Neuronal stem cell (in vitro differentiated cells): ENCODE results near the gene ZMAT3.

Experiments used
- DNase-seq: peaks from one replicate; pipeline ENCODE4 v3.0.0-alpha.2; 2013; ENCODE audit warnings: low spot score
- H2AFZ ChIP-seq: one replicate; pipeline ENCODE4 v1.6.1; 2013; ENCODE audit warnings: mild to moderate bottlenecking, low read length, inconsistent platforms
- H2AK5ac ChIP-seq: 2 replicates; pipeline ENCODE4 v1.6.1; 2013; ENCODE audit warnings: low read depth, mild to moderate bottlenecking, inconsistent platforms, low read length, moderate library complexity, mixed read lengths
- H2BK120ac ChIP-seq: 2 replicates; pipeline ENCODE4 v1.6.1; 2013; ENCODE audit warnings: low read depth, mild to moderate bottlenecking, inconsistent platforms, low read length, moderate library complexity, mixed read lengths
- H2BK12ac ChIP-seq: one replicate; pipeline ENCODE4 v1.6.1; 2013; ENCODE audit warnings: low read length, inconsistent platforms
- H2BK15ac ChIP-seq: 2 replicates; pipeline ENCODE4 v1.6.1; 2013; ENCODE audit warnings: mild to moderate bottlenecking, low read length, inconsistent platforms, mixed read lengths
- H2BK5ac ChIP-seq: one replicate; pipeline ENCODE4 v1.6.1; 2013; ENCODE audit warnings: inconsistent platforms, mild to moderate bottlenecking, low read length, moderate library complexity
- H3K14ac ChIP-seq: one replicate; pipeline ENCODE4 v1.6.1; 2013; ENCODE audit warnings: low read length, inconsistent platforms
- H3K18ac ChIP-seq: 2 replicates; pipeline ENCODE4 v1.6.1; 2013; ENCODE audit warnings: low read length, inconsistent platforms
- H3K23ac ChIP-seq: 2 replicates; pipeline ENCODE4 v1.6.1; 2013; ENCODE audit warnings: low read depth, mild to moderate bottlenecking, mixed read lengths, low read length, inconsistent platforms; ENCODE audit not compliant: poor library complexity
- H3K27ac ChIP-seq: replicated peaks from 3 replicates; pipeline ENCODE4 v1.5.1; 2013; ENCODE audit warnings: low read length, inconsistent platforms
- H3K27me3 ChIP-seq, 3 experiments: 2 replicates each; pipeline ENCODE4 v1.6.1; 2013; ENCODE audit warnings: low read length in 3 of 3, mild to moderate bottlenecking in 2 of 3, inconsistent platforms in 1 of 3, low read depth in 1 of 3, mixed read lengths in 1 of 3, moderate library complexity in 1 of 3; ENCODE audit not compliant: control insufficient read depth in 3 of 3, insufficient read depth in 3 of 3
- H3K36me3 ChIP-seq, 2 donors: replicated peaks in 1 of 2; 2 replicates each; pipeline ENCODE4 v1.6.1; 2013; ENCODE audit warnings: low read length in 2 of 2; ENCODE audit not compliant: control insufficient read depth in 2 of 2, insufficient read depth in 2 of 2
- H3K4ac ChIP-seq: 2 replicates; pipeline ENCODE4 v1.6.1; 2013; ENCODE audit warnings: inconsistent platforms, mild to moderate bottlenecking, low read length, moderate library complexity
- H3K4me1 ChIP-seq, 2 donors: 1 replicate in 1 of 2; 2 replicates in 1 of 2; pipeline ENCODE4 v1.6.1; 2013; ENCODE audit warnings: low read length in 2 of 2, low read depth in 1 of 2; ENCODE audit not compliant: control insufficient read depth in 2 of 2, insufficient read depth in 1 of 2
- H3K4me2 ChIP-seq: one replicate; pipeline ENCODE4 v1.6.1; 2013; ENCODE audit warnings: mild to moderate bottlenecking, low read length, inconsistent platforms; ENCODE audit not compliant: insufficient read depth, poor library complexity, severe bottlenecking
- H3K4me3 ChIP-seq, 2 donors: 2 replicates each; pipeline ENCODE4 v1.5.1; 2013; ENCODE audit warnings: low read length in 2 of 2, mild to moderate bottlenecking in 2 of 2, inconsistent platforms in 1 of 2, moderate library complexity in 1 of 2
- H3K79me1 ChIP-seq: one replicate; pipeline ENCODE4 v1.6.1; 2013; ENCODE audit warnings: low read depth, mild to moderate bottlenecking, inconsistent platforms, low read length, moderate library complexity
- H3K9ac ChIP-seq: one replicate; pipeline ENCODE4 v1.6.1; 2013; ENCODE audit warnings: mild to moderate bottlenecking, low read depth, low read length, inconsistent platforms; ENCODE audit not compliant: poor library complexity
- H3K9me3 ChIP-seq, 2 donors: replicated peaks in 1 of 2; 2 replicates each; pipeline versions ENCODE3 to v1.6.1; 2013; ENCODE audit warnings: low read length in 2 of 2, mild to moderate bottlenecking in 2 of 2, inconsistent platforms in 1 of 2, low read depth in 1 of 2, mixed read lengths in 1 of 2, moderate library complexity in 1 of 2; ENCODE audit not compliant: control insufficient read depth in 2 of 2, insufficient read depth in 1 of 2
- H4K8ac ChIP-seq: one replicate; pipeline ENCODE4 v1.6.1; 2013; ENCODE audit warnings: low read depth, mild to moderate bottlenecking, inconsistent platforms, low read length, moderate library complexity
- H4K91ac ChIP-seq: one replicate; pipeline ENCODE4 v1.6.1; 2013; ENCODE audit warnings: low read length, low read depth, mild to moderate bottlenecking, inconsistent platforms; ENCODE audit not compliant: poor library complexity
- WGBS, 2 donors: extraction: QIAGEN DNeasy Blood & Tissue Kit; methylation state at CpG; one replicate each; pipeline ENCODE4 v1.1.7; 2013; ENCODE audit warnings: missing lambda C conversion rate in 2 of 2, mixed read lengths in 1 of 2; ENCODE audit not compliant: insufficient read length in 2 of 2, insufficient replicate concordance in 1 of 2; ENCODE audit errors: extremely low coverage in 2 of 2; 5-methylcytosine and 5-hydroxymethylcytosine counted together

Gene ZMAT3

GRCh38 chr3:179083977-179084376, 12.4 kb upstream of the ZMAT3 start:
- H3K4me2 ChIP-seq: no peak overlapping the region
- no peak overlapping the region for H4K8ac ChIP-seq
- H2BK15ac ChIP-seq: no peak overlapping the region
- H3K79me1 ChIP-seq: no peaks in the 10 kb centered on the region
- no peak overlapping the region for H3K14ac ChIP-seq
- H2AK5ac ChIP-seq: no peak overlapping the region
- no peak overlapping the region for H4K91ac ChIP-seq
- no peak overlapping the region for H2BK12ac ChIP-seq
- peaks cover 0 to 8% (median 0%) of the 10 kb centered on the region in 3 experiments for H3K27me3 ChIP-seq
- H3K23ac ChIP-seq: no peak overlapping the region
- H3K18ac ChIP-seq: no peak overlapping the region
- H3K4me3 ChIP-seq: no peak overlapping the region
- no peak overlapping the region for H2BK5ac ChIP-seq
- DNase-seq: no peak
- H3K27ac ChIP-seq: no peak overlapping the region
- no peak overlapping the region for H2BK120ac ChIP-seq
- no peak overlapping the region for H3K9ac ChIP-seq
- peak overlapping the region; percentile 23 for H2AFZ ChIP-seq
- H3K4ac ChIP-seq: no peak overlapping the region
- H3K4me1 ChIP-seq: no peaks in the 10 kb centered on the region
- H3K9me3 ChIP-seq: no peaks in the 10 kb centered on the region
- no CpG with 5 or more reads among the region's 2 CpGs for WGBS, 2 donors
- H3K36me3 ChIP-seq: no peaks in the 10 kb centered on the region

- Histone ChIP-seq H3K27me3 (peaks cover 0 to 8% (median 0%) of the 10 kb centered on the region in 3 experiments), H2BK5ac (no peak overlapping the region), H2BK120ac (no peak overlapping the region), H3K9ac (no peak overlapping the region), H3K27ac (no peak overlapping the region), H4K8ac (no peak overlapping the region), H3K4me2 (no peak overlapping the region), H4K91ac (no peak overlapping the region), H3K4me3 (no peak overlapping the region), H3K9me3 (no peaks in the 10 kb centered on the region), H3K23ac (no peak overlapping the region), H3K4me1 (no peaks in the 10 kb centered on the region), H3K18ac (no peak overlapping the region), H3K4ac (no peak overlapping the region), H2BK12ac (no peak overlapping the region), H3K79me1 (no peaks in the 10 kb centered on the region), H2BK15ac (no peak overlapping the region), H3K14ac (no peak overlapping the region), H3K36me3 (no peaks in the 10 kb centered on the region), H2AFZ (no peak overlapping the region), H2AK5ac (no peak overlapping the region)
- no peak for DNase-seq
- WGBS, 2 donors: no CpG with 5 or more reads among the region's 3 CpGs
Measured at GRCh38 chr3:179082416-179082815, 10.8 kb upstream of the ZMAT3 start.

GRCh38 chr3:179081885-179082284, 10.3 kb upstream of the ZMAT3 start:
- Histone ChIP-seq H3K27ac (no peak overlapping the region), H3K9ac (no peak overlapping the region), H4K8ac (no peak overlapping the region), H3K23ac (no peak overlapping the region), H3K9me3 (no peaks in the 10 kb centered on the region), H3K79me1 (no peaks in the 10 kb centered on the region), H3K4me2 (no peak overlapping the region), H3K14ac (no peak overlapping the region), H3K4me3 (no peak overlapping the region), H3K4me1 (no peaks in the 10 kb centered on the region), H2AFZ (no peak overlapping the region), H2BK15ac (no peak overlapping the region), H3K36me3 (no peaks in the 10 kb centered on the region), H3K27me3 (peaks cover 0 to 8% (median 0%) of the 10 kb centered on the region in 3 experiments), H2BK5ac (no peak overlapping the region), H2AK5ac (no peak overlapping the region), H2BK120ac (no peak overlapping the region), H3K4ac (no peak overlapping the region), H3K18ac (no peak overlapping the region), H2BK12ac (no peak overlapping the region), H4K91ac (no peak overlapping the region)
- WGBS, 2 donors: no CpG with 5 or more reads among the region's 2 CpGs
- DNase-seq: no peak

- Histone ChIP-seq H3K4ac (no peak overlapping the region), H3K18ac (no peak overlapping the region), H3K27me3 (peaks cover 0 to 23% (median 0%) of the 10 kb centered on the region in 3 experiments), H2BK5ac (no peak overlapping the region), H4K91ac (no peak overlapping the region), H3K4me3 (no peak overlapping the region), H3K27ac (no peak overlapping the region), H2BK15ac (no peak overlapping the region), H2BK12ac (no peak overlapping the region), H3K79me1 (no peaks in the 10 kb centered on the region), H3K14ac (no peak overlapping the region), H3K23ac (no peak overlapping the region), H3K9ac (no peak overlapping the region), H2AFZ (peak overlapping the region; percentile 66), H2AK5ac (no peak overlapping the region), H2BK120ac (no peak overlapping the region), H3K4me1 (no peaks in the 10 kb centered on the region), H3K4me2 (no peak overlapping the region), H4K8ac (no peak overlapping the region), H3K9me3 (no peaks in the 10 kb centered on the region), H3K36me3 (no peaks in the 10 kb centered on the region)
- DNase-seq: no peak
- WGBS, 2 donors: no CpG with 5 or more reads among the region's 4 CpGs
Measured at GRCh38 chr3:179079537-179079936, 7.9 kb upstream of the ZMAT3 start.
